GM23248 (cell line): Measurements from ENCODE around the gene ACBD7. TPM values are rescaled to one million over a fixed set of nuclear protein-coding genes. Genes with fewer than 3 reads are reported as not detected.

Source experiments
- DNase-seq: peaks from one replicate; pipeline ENCODE4 v3.0.0-alpha.2; 2015
- H2AFZ ChIP-seq: fragments of 200-600 bp; sonication (generic); 2 replicates; pipeline ENCODE4 v1.6.1; 2016; ENCODE audit warnings: antibody characterized with exemption
- H3F3A ChIP-seq: fragments of 200-600 bp; sonication (generic); 2 replicates; pipeline ENCODE4 v1.6.1; 2016; ENCODE audit warnings: mild to moderate bottlenecking, antibody characterized with exemption, mixed run types; ENCODE audit not compliant: insufficient read depth
- H3K27ac ChIP-seq: fragments of 200-600 bp; sonication (generic); 2 replicates; pipeline ENCODE4 v1.5.1; 2016; ENCODE audit warnings: mild to moderate bottlenecking
- H3K27me3 ChIP-seq: fragments of 200-600 bp; sonication (generic); replicated peaks from 2 replicates; pipeline ENCODE4 v1.6.1; 2016; ENCODE audit warnings: mild to moderate bottlenecking; ENCODE audit not compliant: insufficient read depth
- H3K36me3 ChIP-seq: fragments of 200-600 bp; sonication (generic); 2 replicates; pipeline ENCODE4 v1.6.1; 2016; ENCODE audit warnings: low read depth, mild to moderate bottlenecking
- H3K4me1 ChIP-seq: fragments of 200-600 bp; sonication (generic); 2 replicates; pipeline ENCODE4 v1.6.1; 2016; ENCODE audit warnings: mild to moderate bottlenecking; ENCODE audit not compliant: insufficient read depth
- H3K4me2 ChIP-seq: fragments of 200-600 bp; sonication (generic); one replicate; pipeline ENCODE4 v1.6.1; 2016; ENCODE audit warnings: mild to moderate bottlenecking; ENCODE audit not compliant: unreplicated experiment
- H3K4me3 ChIP-seq: fragments of 200-600 bp; sonication (generic); 2 replicates; pipeline ENCODE4 v1.5.1; 2016; ENCODE audit warnings: mild to moderate bottlenecking
- H3K79me2 ChIP-seq: fragments of 200-600 bp; sonication (generic); 2 replicates; pipeline ENCODE4 v1.6.1; 2016; ENCODE audit warnings: mild to moderate bottlenecking; ENCODE audit not compliant: insufficient read depth
- H3K9ac ChIP-seq: fragments of 200-600 bp; sonication (generic); 2 replicates; pipeline ENCODE4 v1.6.1; 2016; ENCODE audit warnings: mild to moderate bottlenecking
- H3K9me2 ChIP-seq: fragments of 200-600 bp; sonication (generic); 2 replicates; pipeline ENCODE4 v1.6.1; 2016; ENCODE audit warnings: mixed run types, mild to moderate bottlenecking, moderate library complexity; ENCODE audit not compliant: insufficient read depth
- H3K9me3 ChIP-seq: fragments of 200-600 bp; sonication (generic); one replicate; pipeline ENCODE4 v1.6.1; 2017; ENCODE audit warnings: low read depth
- H4K20me1 ChIP-seq: fragments of 200-600 bp; sonication (generic); 2 replicates; pipeline ENCODE4 v1.6.0; 2016; ENCODE audit not compliant: insufficient read depth
- EZH2 ChIP-seq: fragments of 200-600 bp; sonication (generic); IDR thresholded peaks from 2 replicates; pipeline ENCODE4 v1.6.1; 2018; ENCODE audit warnings: antibody characterized with exemption, mild to moderate bottlenecking; ENCODE audit not compliant: insufficient read depth, poor library complexity, severe bottlenecking
- EZH2phosphoT487 ChIP-seq: fragments of 200-600 bp; sonication (generic); IDR thresholded peaks from 2 replicates; pipeline ENCODE4 v1.6.1; 2018; ENCODE audit warnings: antibody characterized with exemption, moderate library complexity, mild to moderate bottlenecking, low read depth; ENCODE audit not compliant: insufficient read depth
- WGBS, 2 experiments: methylation state at CpG; one replicate each; pipeline ENCODE4 v1.1.6; 2015 to 2017; ENCODE audit warnings: low lambda C conversion rate in 2 of 2, low coverage in 1 of 2; ENCODE audit errors: missing lambda C conversion rate in 2 of 2; 5-methylcytosine and 5-hydroxymethylcytosine counted together
- in situ Hi-C: fragments of 300-500 bp; cut with MboI; formaldehyde crosslinking; loops from 2 replicates; pipeline ENCODE4 v1.15.0; 2020
- polyA plus RNA-seq: library from polyadenylated mRNA; unstranded; fragments of >200 nt; fragmentation: Nextera tagmentation; extraction: Ambion mirVana; gene quantifications from 2 replicates; pipeline ENCODE4 v1.2.1, GENCODE V29; 2016
- total RNA-seq: library from RNA; depleted of rRNA; stranded (reverse); fragments of >200 nt; shearing (Covaris generic); gene quantifications from 2 replicates; pipeline ENCODE4 v1.2.3, GENCODE V29; 2014

Gene ACBD7
- total and polyA plus RNA-seq, 2 experiments from 2014 or later, result 0.11 TPM; not detected in 1

GRCh38 chr10:15049533-15049932 is 39.0 kb downstream of the ACBD7 start:
- TF ChIP-seq EZH2phosphoT487, result no peak
- TF ChIP-seq EZH2, result no peak
- Histone ChIP-seq H3K4me1 (peaks cover 8% of the 10 kb centered on the region), H3K27me3 (no peaks in the 10 kb centered on the region), H3K27ac (no peak overlapping the region), H4K20me1 (no peaks in the 10 kb centered on the region), H3F3A (no peaks in the 10 kb centered on the region), H2AFZ (no peak overlapping the region), H3K9me2 (no peaks in the 10 kb centered on the region), H3K9me3 (no peaks in the 10 kb centered on the region), H3K9ac (no peak overlapping the region), H3K4me2 (no peak overlapping the region), H3K36me3 (no peaks in the 10 kb centered on the region), H3K79me2 (no peaks in the 10 kb centered on the region), H3K4me3 (no peak overlapping the region)
- no peak for DNase-seq
- in situ Hi-C loops, result no loop called here

GRCh38 chr10:15046626-15047025 is 42.0 kb downstream of the ACBD7 start:
- no peaks in the 10 kb centered on the region for H3K9me3 ChIP-seq
- H3K9ac ChIP-seq, result no peak overlapping the region
- no peak overlapping the region for H3K4me2 ChIP-seq
- H3K27me3 ChIP-seq, result no peaks in the 10 kb centered on the region
- H3K79me2 ChIP-seq, result no peaks in the 10 kb centered on the region
- H2AFZ ChIP-seq, result peak overlapping the region; percentile 18; the same call in 1 of the 2 replicates
- no peak overlapping the region for H3K4me3 ChIP-seq
- DNase-seq, result peak; percentile 26
- H3K27ac ChIP-seq, result no peak overlapping the region
- H3K4me1 ChIP-seq, result peaks cover 8% of the 10 kb centered on the region
- TF ChIP-seq EZH2phosphoT487, result no peak
- no peak for TF ChIP-seq EZH2
- H3K9me2 ChIP-seq, result no peaks in the 10 kb centered on the region
- WGBS, 2 experiments, result 35 to 37% methylated on average over 5 of the region's 5 CpGs
- in situ Hi-C loops, result no loop called here
- H3K36me3 ChIP-seq, result no peaks in the 10 kb centered on the region
- no peaks in the 10 kb centered on the region for H3F3A ChIP-seq
- H4K20me1 ChIP-seq, result no peaks in the 10 kb centered on the region

GRCh38 chr10:15045380-15045779 is 43.2 kb downstream of the ACBD7 start:
- DNase-seq, result no peak
- Histone ChIP-seq H3K4me1 (peaks cover 8% of the 10 kb centered on the region), H3F3A (no peaks in the 10 kb centered on the region), H2AFZ (no peak overlapping the region), H3K27ac (no peak overlapping the region), H3K27me3 (no peaks in the 10 kb centered on the region), H3K36me3 (no peaks in the 10 kb centered on the region), H3K4me3 (no peak overlapping the region), H3K9me2 (no peaks in the 10 kb centered on the region), H3K4me2 (no peak overlapping the region), H4K20me1 (no peaks in the 10 kb centered on the region), H3K79me2 (no peaks in the 10 kb centered on the region), H3K9me3 (no peaks in the 10 kb centered on the region), H3K9ac (no peak overlapping the region)
- TF ChIP-seq EZH2phosphoT487 (no peak), EZH2 (no peak)
- in situ Hi-C loops, result no loop called here
- 39 to 53% methylated on average over 1 of the region's 1 CpG for WGBS, 2 experiments

- Histone ChIP-seq H3K4me2 (no peak within 1 kb of the TSS), H3K9me3 (no peaks in the 10 kb centered on the region), H3K4me1 (peaks cover 8% of the 10 kb centered on the region), H3K27me3 (no peaks in the 10 kb centered on the region), H3K9ac (no peak within 1 kb of the TSS), H3K36me3 (no peaks in the 10 kb centered on the region), H3K27ac (no peak within 1 kb of the TSS), H3K4me3 (no peak within 1 kb of the TSS), H2AFZ (no peak within 1 kb of the TSS), H3F3A (no peaks in the 10 kb centered on the region), H3K9me2 (no peaks in the 10 kb centered on the region), H3K79me2 (no peaks in the 10 kb centered on the region), H4K20me1 (no peaks in the 10 kb centered on the region)
- 76 to 82% methylated on average over 1 of the region's 1 CpG for WGBS, 2 experiments
- TF ChIP-seq EZH2 (no peak), EZH2phosphoT487 (no peak)
- in situ Hi-C loops, result no loop called here
- DNase-seq, result peak; percentile 12
Observed at GRCh38 chr10:15043674-15044073, 44.9 kb downstream of the ACBD7 start, which contains the start of gene OLAH. Gene OLAH, plus strand, starts transcription at chr10:15043943. Its CDS starts 3,346 bp downstream, at chr10:15047289.

GRCh38 chr10:15038416-15038815 is 50.2 kb downstream of the ACBD7 start:
- in situ Hi-C loops, result no loop called here
- H3K36me3 ChIP-seq, result no peaks in the 10 kb centered on the region
- H3K27me3 ChIP-seq, result no peaks in the 10 kb centered on the region
- no peak for DNase-seq
- TF ChIP-seq EZH2 (no peak), EZH2phosphoT487 (no peak)
- no peak overlapping the region for H3K4me3 ChIP-seq
- H3K9ac ChIP-seq, result no peak overlapping the region
- H3K4me1 ChIP-seq, result no peaks in the 10 kb centered on the region
- 38 to 45% methylated on average over 10 of the region's 10 CpGs for WGBS, 2 experiments
- H3K79me2 ChIP-seq, result no peaks in the 10 kb centered on the region
- H3K4me2 ChIP-seq, result no peak overlapping the region
- H3K9me2 ChIP-seq, result no peaks in the 10 kb centered on the region
- no peaks in the 10 kb centered on the region for H4K20me1 ChIP-seq
- no peaks in the 10 kb centered on the region for H3F3A ChIP-seq
- no peak overlapping the region for H2AFZ ChIP-seq
- H3K9me3 ChIP-seq, result no peaks in the 10 kb centered on the region
- H3K27ac ChIP-seq, result no peak overlapping the region
